GM12878 (cell line): ENCODE results near the gene OSTC. TPM values are rescaled to one million over a fixed set of nuclear protein-coding genes. Genes with fewer than 3 reads are reported as not detected.

Experiments
- ATAC-seq: fragments of 200-7000 bp; cut with Tn5 transposase; 3 replicates; pipeline ENCODE4 v1.9.1; 2020; ENCODE audit warnings: mild to moderate bottlenecking, moderate library complexity
- BruUV-seq: library from RNA; stranded (reverse); fragments of 400-500 nt; replicated peaks from 2 replicates; lab custom pipeline; 2021; lab: Mats Ljungman, UMichigan
- CTCF ChIA-PET: fragments of 300-600 bp; sonication (Branson Sonifier 250); formaldehyde crosslinking; extraction: SDS; loops from one replicate; lab custom pipeline; 2021; ENCODE audit warnings: inconsistent platforms; lab: Yijun Ruan, JAX
- POLR2A ChIA-PET: fragments of 350-600 bp; formaldehyde crosslinking; extraction: SDS; loops from one replicate; lab custom pipeline; 2021; ENCODE audit warnings: inconsistent platforms; lab: Charles Lee
- RAD21 ChIA-PET: fragments of 300-600 bp; sonication (Branson Sonifier 250); formaldehyde crosslinking; loops from one replicate; lab custom pipeline; 2023; ENCODE audit warnings: antibody characterized with exemption; ENCODE audit not compliant: unreplicated experiment; lab: Charles Lee
- SMC1A ChIA-PET: fragments of 300-600 bp; sonication (Branson Sonifier 250); formaldehyde crosslinking; loops from one replicate; lab custom pipeline; 2023; ENCODE audit not compliant: unreplicated experiment, uncharacterized antibody; lab: Charles Lee
- DNase-seq: peaks from one replicate; pipeline ENCODE4 v3.0.0-alpha.2; 2011; ENCODE audit warnings: low read depth, low spot score
- FAIRE-seq: peaks from 3 replicates; lab custom pipeline; 2011; peaks lifted over from hg19 to GRCh38; lab: Jason Lieb, UNC
- H2AFZ ChIP-seq: 2 replicates; pipeline ENCODE4 v1.6.0; 2011; ENCODE audit warnings: low read depth, low read length, control low read depth; ENCODE audit not compliant: control insufficient read depth
- H3K27ac ChIP-seq: 2 replicates; pipeline ENCODE4 v1.5.1; 2011; ENCODE audit warnings: control low read depth; ENCODE audit not compliant: control insufficient read depth, insufficient read depth
- H3K27me3 ChIP-seq, 2 experiments: replicated peaks in 1 of 2; 2 replicates each; pipeline versions ENCODE4 v1.6.0 to v1.6.1; 2011; ENCODE audit warnings: low read length in 1 of 2; ENCODE audit not compliant: control insufficient read depth in 2 of 2, insufficient read depth in 2 of 2
- H3K36me3 ChIP-seq, 2 experiments: 2 replicates each; pipeline ENCODE4 v1.5.1; 2011; ENCODE audit warnings: low read length in 1 of 2; ENCODE audit not compliant: control insufficient read depth in 2 of 2, insufficient read depth in 2 of 2
- H3K4me1 ChIP-seq: 2 replicates; pipeline ENCODE4 v1.6.1; 2011; ENCODE audit warnings: mild to moderate bottlenecking, low read length, moderate library complexity, mixed read lengths; ENCODE audit not compliant: control insufficient read depth, insufficient read depth
- H3K4me2 ChIP-seq: 2 replicates; pipeline ENCODE4 v1.6.0; 2011; ENCODE audit warnings: control low read depth; ENCODE audit not compliant: control insufficient read depth, insufficient read depth
- H3K4me3 ChIP-seq: fragments of 200-600 bp; sonication (generic); 2 replicates; pipeline ENCODE4 v1.5.1; 2016
- H3K79me2 ChIP-seq: 2 replicates; pipeline ENCODE4 v1.6.0; 2011; ENCODE audit warnings: low read length; ENCODE audit not compliant: control insufficient read depth, insufficient read depth
- H3K9ac ChIP-seq: 2 replicates; pipeline ENCODE4 v1.8.0; 2011; ENCODE audit warnings: low read length, control low read depth, mixed read lengths; ENCODE audit not compliant: control insufficient read depth, insufficient read depth
- H3K9me3 ChIP-seq: replicated peaks from 3 replicates; pipeline ENCODE4 v1.5.1; 2011; ENCODE audit warnings: mild to moderate bottlenecking, low read length; ENCODE audit not compliant: control insufficient read depth, insufficient read depth
- H4K20me1 ChIP-seq: 2 replicates; pipeline ENCODE4 v1.6.0; 2011; ENCODE audit not compliant: control insufficient read depth, insufficient read depth
- NFYB ChIP-seq: IDR thresholded peaks from 2 replicates; pipeline ENCODE4 v1.6.1; 2011; ENCODE audit warnings: low read depth, mild to moderate bottlenecking, low read length, improper control_type of control experiment, moderate library complexity; ENCODE audit not compliant: insufficient read depth
- NR2C1 ChIP-seq: fragments of 450-650 bp; IDR thresholded peaks from 2 replicates; pipeline ENCODE4 v1.6.1; 2017; ENCODE audit warnings: antibody characterized with exemption, mild to moderate bottlenecking, moderate library complexity
- RB1 ChIP-seq: fragments of 450-650 bp; formaldehyde crosslinking; IDR thresholded peaks from 2 replicates; pipeline ENCODE4 v1.6.1; 2017; ENCODE audit warnings: mild to moderate bottlenecking, borderline replicate concordance
- SREBF2 ChIP-seq: IDR thresholded peaks from 2 replicates; pipeline ENCODE4 v1.6.1; 2012; ENCODE audit warnings: mild to moderate bottlenecking, low read length
- STAT3 ChIP-seq: IDR thresholded peaks from 2 replicates; pipeline ENCODE4 v1.6.1; 2011; ENCODE audit warnings: low read depth, low read length, improper control_type of control experiment
- WGBS: methylation state at CpG from one replicate; pipeline ENCODE4 v1.1.6; 2016; ENCODE audit warnings: low lambda C conversion rate; ENCODE audit not compliant: insufficient replicate concordance, insufficient coverage; ENCODE audit errors: missing lambda C conversion rate; 5-methylcytosine and 5-hydroxymethylcytosine counted together
- in situ Hi-C: fragments of 300-500 bp; cut with MboI; formaldehyde crosslinking; loops from 9 replicates; pipeline ENCODE4 v1.14.3; 2018; ENCODE audit warnings: mixed read lengths
- intact Hi-C: fragments of 100-400 bp; cut with micrococcal nuclease; formaldehyde crosslinking; loops from one replicate; pipeline ENCODE4 v1.14.2; 2022; ENCODE audit not compliant: unreplicated experiment
- polyA plus RNA-seq, 11 experiments: library from polyadenylated mRNA; depleted of rRNA in 4 of 11; unstranded in 6 of 11; stranded (reverse) in 5 of 11; fragments of >200 nt; fragmentation: Nextera tagmentation in 4 of 11; fragmentation: Illumina TruSeq in 1 of 11; extraction: Ambion mirVana in 4 of 11; extraction: Trizol in 1 of 11; gene quantifications; 1 replicate in 1 of 11; 2 replicates in 10 of 11; pipeline versions ENCODE4 v1.2.1 to v1.2.3, GENCODE V29; 2011 to 2016; ENCODE audit warnings: inconsistent platforms in 2 of 11, missing spikeins in 2 of 11, low read depth in 1 of 11
- total RNA-seq, 4 experiments: library from RNA; depleted of rRNA in 3 of 4; stranded (reverse); fragments of >200 nt in 3 of 4; fragmentation: Illumina TruSeq in 1 of 4; extraction: Trizol in 1 of 4; gene quantifications; 2 replicates each; pipeline versions ENCODE4 v1.2.1 to v1.2.3, GENCODE V29; 2013 to 2021
- TF ChIP-seq, protein P1 (sequence below): fragments of 450-650 bp; conservative IDR thresholded peaks from 2 replicates; pipeline ENCODE4 v1.6.1; 2017; ENCODE audit warnings: mild to moderate bottlenecking, moderate library complexity
- TF ChIP-seq, protein P2 (sequence below): IDR thresholded peaks from 2 replicates; pipeline ENCODE4 v1.6.1; 2012; ENCODE audit warnings: low read depth, low read length, improper control_type of control experiment
- TF ChIP-seq, protein P3 (sequence below): fragments of 450-650 bp; IDR thresholded peaks from 2 replicates; pipeline ENCODE4 v1.6.1; 2014; ENCODE audit warnings: mild to moderate bottlenecking

OSTC gene
- total and polyA plus RNA-seq, 10 of the 15 experiments (the other 5 are each of a cell fraction or from before 2014, with no cell fraction given): 106 to 681 (median 181) TPM

DNA sequence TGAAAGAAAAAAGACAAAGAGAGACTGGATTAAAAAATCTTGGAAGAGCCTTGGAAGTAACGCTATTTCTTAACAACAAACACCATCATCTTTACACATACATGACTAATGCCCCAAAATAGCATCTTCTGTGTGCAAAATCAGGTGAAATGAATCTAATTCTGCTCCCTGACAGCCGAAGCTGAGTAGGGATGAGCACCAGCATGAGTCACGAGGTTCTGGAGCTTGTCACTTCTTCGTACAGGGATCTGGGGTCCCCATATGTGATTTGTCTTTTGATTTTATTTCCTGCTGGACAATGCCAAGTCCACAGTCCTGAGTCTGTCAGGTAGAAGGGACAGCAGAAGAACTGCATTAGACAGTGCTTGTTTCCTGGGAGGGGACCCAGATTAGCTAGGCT is 55.9 kb downstream of the OSTC start:
- intact Hi-C loops: no loop called here
- WGBS: 21% methylated on average over 4 of the region's 4 CpGs
- in situ Hi-C loops: no loop called here
- Histone ChIP-seq H3K9me3 (no peaks in the 10 kb centered on the region), H3K27me3 (no peaks in the 10 kb centered on the region; a peak in 1 of 4 replicates), H3K4me3 (no peak overlapping the region), H3K36me3 (no peaks in the 10 kb centered on the region), H3K4me2 (no peak overlapping the region), H2AFZ (no peak overlapping the region), H3K9ac (no peak overlapping the region), H4K20me1 (no peaks in the 10 kb centered on the region), H3K79me2 (no peaks in the 10 kb centered on the region), H3K27ac (no peak overlapping the region), H3K4me1 (no peaks in the 10 kb centered on the region)
- DNase-seq (no peak), FAIRE-seq (no peak), ATAC-seq (no peak)
- SMC1A ChIA-PET: no interaction called here
- TF ChIP-seq, protein P1, sequence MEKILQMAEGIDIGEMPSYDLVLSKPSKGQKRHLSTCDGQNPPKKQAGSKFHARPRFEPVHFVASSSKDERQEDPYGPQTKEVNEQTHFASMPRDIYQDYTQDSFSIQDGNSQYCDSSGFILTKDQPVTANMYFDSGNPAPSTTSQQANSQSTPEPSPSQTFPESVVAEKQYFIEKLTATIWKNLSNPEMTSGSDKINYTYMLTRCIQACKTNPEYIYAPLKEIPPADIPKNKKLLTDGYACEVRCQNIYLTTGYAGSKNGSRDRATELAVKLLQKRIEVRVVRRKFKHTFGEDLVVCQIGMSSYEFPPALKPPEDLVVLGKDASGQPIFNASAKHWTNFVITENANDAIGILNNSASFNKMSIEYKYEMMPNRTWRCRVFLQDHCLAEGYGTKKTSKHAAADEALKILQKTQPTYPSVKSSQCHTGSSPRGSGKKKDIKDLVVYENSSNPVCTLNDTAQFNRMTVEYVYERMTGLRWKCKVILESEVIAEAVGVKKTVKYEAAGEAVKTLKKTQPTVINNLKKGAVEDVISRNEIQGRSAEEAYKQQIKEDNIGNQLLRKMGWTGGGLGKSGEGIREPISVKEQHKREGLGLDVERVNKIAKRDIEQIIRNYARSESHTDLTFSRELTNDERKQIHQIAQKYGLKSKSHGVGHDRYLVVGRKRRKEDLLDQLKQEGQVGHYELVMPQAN: no peak
- TF ChIP-seq, protein P2, sequence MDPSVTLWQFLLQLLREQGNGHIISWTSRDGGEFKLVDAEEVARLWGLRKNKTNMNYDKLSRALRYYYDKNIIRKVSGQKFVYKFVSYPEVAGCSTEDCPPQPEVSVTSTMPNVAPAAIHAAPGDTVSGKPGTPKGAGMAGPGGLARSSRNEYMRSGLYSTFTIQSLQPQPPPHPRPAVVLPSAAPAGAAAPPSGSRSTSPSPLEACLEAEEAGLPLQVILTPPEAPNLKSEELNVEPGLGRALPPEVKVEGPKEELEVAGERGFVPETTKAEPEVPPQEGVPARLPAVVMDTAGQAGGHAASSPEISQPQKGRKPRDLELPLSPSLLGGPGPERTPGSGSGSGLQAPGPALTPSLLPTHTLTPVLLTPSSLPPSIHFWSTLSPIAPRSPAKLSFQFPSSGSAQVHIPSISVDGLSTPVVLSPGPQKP: no peak
- no peak for TF ChIP-seq SREBF2
- TF ChIP-seq STAT3: no peak
- TF ChIP-seq RB1: no peak
- TF ChIP-seq, protein P3, sequence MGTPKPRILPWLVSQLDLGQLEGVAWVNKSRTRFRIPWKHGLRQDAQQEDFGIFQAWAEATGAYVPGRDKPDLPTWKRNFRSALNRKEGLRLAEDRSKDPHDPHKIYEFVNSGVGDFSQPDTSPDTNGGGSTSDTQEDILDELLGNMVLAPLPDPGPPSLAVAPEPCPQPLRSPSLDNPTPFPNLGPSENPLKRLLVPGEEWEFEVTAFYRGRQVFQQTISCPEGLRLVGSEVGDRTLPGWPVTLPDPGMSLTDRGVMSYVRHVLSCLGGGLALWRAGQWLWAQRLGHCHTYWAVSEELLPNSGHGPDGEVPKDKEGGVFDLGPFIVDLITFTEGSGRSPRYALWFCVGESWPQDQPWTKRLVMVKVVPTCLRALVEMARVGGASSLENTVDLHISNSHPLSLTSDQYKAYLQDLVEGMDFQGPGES: no peak
- no peak for TF ChIP-seq NFYB
- TF ChIP-seq NR2C1: no peak
- POLR2A ChIA-PET: no interaction called here
- RAD21 ChIA-PET: no interaction called here
- CTCF ChIA-PET: no interaction called here
- no TSS peak for BruUV-seq
